ENCODE data around the gene SLC35A3. TPM values are rescaled to one million over a fixed set of nuclear protein-coding genes. Genes with fewer than 3 reads are reported as not detected.

Gene SLC35A3
- total RNA-seq, 1 donor from 2014 or later, result 38.9 TPM

- peaks cover 28% of the 10 kb centered on the region for H3K36me3 Mint-ChIP-seq
Measured at GRCh38 chr1:100061681-100062080, 91.9 kb downstream of the SLC35A3 start.

GRCh38 chr1:100065183-100065968, 95.6 kb downstream of the SLC35A3 start:
- H3K36me3 Mint-ChIP-seq, result peaks cover 45% of the 10 kb centered on the region

More at GRCh38 chr1:100061681-100062080, 91.9 kb downstream of the SLC35A3 start:
- Mint-ChIP-seq H3K4me3 (no peak overlapping the region), H3K9me3 (no peaks in the 10 kb centered on the region), H3K27ac (no peak overlapping the region), H3K4me1 (no peaks in the 10 kb centered on the region), H3K27me3 (ENCODE audit: insufficient read depth, low read depth) (peaks cover 2% of the 10 kb centered on the region)
- Histone ChIP-seq H3F3A (ENCODE audit: low read depth) (no peaks in the 10 kb centered on the region), H3K4me3 (no peak overlapping the region), H3K27ac (no peak overlapping the region), H3K27me3 (no peaks in the 10 kb centered on the region), H2AFZ (replicated peaks) (no peak overlapping the region), H3K9ac (no peak overlapping the region), H3K4me2 (no peak overlapping the region), H3K4me1 (no peaks in the 10 kb centered on the region), H3K9me3 (ENCODE audit: low read depth) (no peaks in the 10 kb centered on the region), H3K36me3 (peaks cover 26% of the 10 kb centered on the region), H4K20me1 (ENCODE audit: low read depth) (peaks cover 9% of the 10 kb centered on the region), H3K79me2 (ENCODE audit: low read depth) (peaks cover 28% of the 10 kb centered on the region)
- no peak for DNase-seq (ENCODE audit: low spot score)
- TF ChIP-seq CTCF (IDR thresholded peaks at IDR 0.05), result no peak
- TF ChIP-seq EZH2 (IDR thresholded peaks at IDR 0.05), result no peak
- TF ChIP-seq EZH2phosphoT487 (IDR thresholded peaks at IDR 0.05), result no peak

DNA sequence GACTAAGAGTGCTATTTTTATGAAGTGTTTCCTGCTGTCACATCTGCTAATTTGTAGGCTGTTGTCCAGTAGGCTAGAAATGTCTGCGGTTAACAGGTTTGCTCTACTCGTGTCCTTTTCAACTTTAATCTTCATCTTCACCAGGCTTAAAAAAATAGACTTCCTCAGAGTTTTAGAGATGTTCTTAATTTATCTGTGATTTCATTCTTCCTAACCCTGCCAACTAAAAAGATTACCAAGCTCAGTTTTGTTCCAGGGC, 96.1 kb downstream of the SLC35A3 start:
- no peaks in the 10 kb centered on the region for H4K20me1 ChIP-seq (ENCODE audit: low read depth)
- peaks cover 47% of the 10 kb centered on the region for H3K36me3 Mint-ChIP-seq
- no peak overlapping the region for H3K4me2 ChIP-seq
- peaks cover 2% of the 10 kb centered on the region for H3K27me3 Mint-ChIP-seq (ENCODE audit: insufficient read depth, low read depth)
- H3F3A ChIP-seq (ENCODE audit: low read depth), result no peaks in the 10 kb centered on the region
- TF ChIP-seq EZH2 (IDR thresholded peaks at IDR 0.05), result no peak
- TF ChIP-seq CTCF (IDR thresholded peaks at IDR 0.05), result no peak
- no peak for TF ChIP-seq EZH2phosphoT487 (IDR thresholded peaks at IDR 0.05)
- H3K27ac ChIP-seq, result no peak overlapping the region
- peaks cover 36% of the 10 kb centered on the region for H3K36me3 ChIP-seq
- no peaks in the 10 kb centered on the region for H3K4me1 ChIP-seq
- no peak overlapping the region for H3K4me3 ChIP-seq
- H3K79me2 ChIP-seq (ENCODE audit: low read depth), result peaks cover 7% of the 10 kb centered on the region
- DNase-seq (ENCODE audit: low spot score), result no peak
- H3K9me3 Mint-ChIP-seq, result no peaks in the 10 kb centered on the region
- no peaks in the 10 kb centered on the region for H3K27me3 ChIP-seq
- no peak overlapping the region for H2AFZ ChIP-seq (replicated peaks)
- no peaks in the 10 kb centered on the region for H3K9me3 ChIP-seq (ENCODE audit: low read depth)
- no peaks in the 10 kb centered on the region for H3K4me1 Mint-ChIP-seq
- no peak overlapping the region for H3K9ac ChIP-seq
- no peak overlapping the region for H3K4me3 Mint-ChIP-seq
- peak overlapping the region; percentile 8 for H3K27ac Mint-ChIP-seq

More at GRCh38 chr1:100065183-100065968, 95.6 kb downstream of the SLC35A3 start:
- no peaks in the 10 kb centered on the region for H3F3A ChIP-seq (ENCODE audit: low read depth)
- no peak overlapping the region for H3K27ac ChIP-seq
- H2AFZ ChIP-seq (replicated peaks), result no peak overlapping the region
- H3K9ac ChIP-seq, result no peak overlapping the region
- H3K27me3 ChIP-seq, result no peaks in the 10 kb centered on the region
- Mint-ChIP-seq H3K27ac (no peak overlapping the region), H3K27me3 (ENCODE audit: insufficient read depth, low read depth) (peaks cover 2% of the 10 kb centered on the region), H3K4me1 (no peaks in the 10 kb centered on the region), H3K4me3 (no peak overlapping the region), H3K9me3 (no peaks in the 10 kb centered on the region)
- no peak overlapping the region for H3K4me2 ChIP-seq
- no peaks in the 10 kb centered on the region for H3K4me1 ChIP-seq
- H3K9me3 ChIP-seq (ENCODE audit: low read depth), result no peaks in the 10 kb centered on the region
- H3K4me3 ChIP-seq, result no peak overlapping the region
- H3K79me2 ChIP-seq (ENCODE audit: low read depth), result peaks cover 7% of the 10 kb centered on the region
- DNase-seq (ENCODE audit: low spot score), result no peak
- no peak for TF ChIP-seq EZH2phosphoT487 (IDR thresholded peaks at IDR 0.05)
- TF ChIP-seq EZH2 (IDR thresholded peaks at IDR 0.05), result no peak
- TF ChIP-seq CTCF (IDR thresholded peaks at IDR 0.05), result no peak
- H3K36me3 ChIP-seq, result peaks cover 33% of the 10 kb centered on the region
- H4K20me1 ChIP-seq (ENCODE audit: low read depth), result no peaks in the 10 kb centered on the region

All from neural progenitor cell (in vitro differentiated cells).